Stomach (tissue), 4 donors: ENCODE results near the gene IGF1R.

ENCODE experiments used
- POLR2A ChIP-seq, 4 donors: fragments of 450-650 bp; IDR thresholded peaks; one replicate each; pipeline ENCODE4 v1.6.1; 2016; ENCODE audit warnings: antibody characterized with exemption in 4 of 4, control low read depth in 2 of 4, mild to moderate bottlenecking in 1 of 4, moderate library complexity in 1 of 4
- TF ChIP-seq, protein P1 (sequence below), 7 experiments: fragments of 450-650 bp in 4 of 7; fragments of 200-600 bp in 3 of 7; sonication (generic) in 3 of 7; IDR thresholded peaks; one replicate each; pipeline ENCODE4 v1.5.1; 2016 to 2019; ENCODE audit warnings: antibody characterized with exemption in 7 of 7, control low read depth in 2 of 7, mild to moderate bottlenecking in 1 of 7

DNA sequence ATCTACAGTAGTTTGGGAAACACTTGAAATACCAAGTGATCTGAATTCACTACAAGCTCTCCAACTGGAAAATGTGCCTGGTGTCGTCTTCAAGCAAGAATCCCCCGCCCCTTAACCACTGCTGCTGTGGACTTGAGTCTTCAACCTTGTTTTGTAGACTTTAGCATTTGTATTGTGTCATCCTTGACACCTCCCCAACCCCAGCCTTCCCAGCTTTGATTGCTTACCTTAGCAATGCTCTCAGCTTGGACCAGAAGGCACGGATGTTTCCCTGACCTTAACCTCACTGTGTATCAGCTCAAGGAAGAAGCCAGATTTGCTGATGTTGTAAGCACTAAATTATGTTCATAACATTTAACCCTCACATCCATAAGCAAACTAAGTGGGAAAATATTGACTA, 146.4 kb downstream of the IGF1R start:
- TF ChIP-seq, protein P1, sequence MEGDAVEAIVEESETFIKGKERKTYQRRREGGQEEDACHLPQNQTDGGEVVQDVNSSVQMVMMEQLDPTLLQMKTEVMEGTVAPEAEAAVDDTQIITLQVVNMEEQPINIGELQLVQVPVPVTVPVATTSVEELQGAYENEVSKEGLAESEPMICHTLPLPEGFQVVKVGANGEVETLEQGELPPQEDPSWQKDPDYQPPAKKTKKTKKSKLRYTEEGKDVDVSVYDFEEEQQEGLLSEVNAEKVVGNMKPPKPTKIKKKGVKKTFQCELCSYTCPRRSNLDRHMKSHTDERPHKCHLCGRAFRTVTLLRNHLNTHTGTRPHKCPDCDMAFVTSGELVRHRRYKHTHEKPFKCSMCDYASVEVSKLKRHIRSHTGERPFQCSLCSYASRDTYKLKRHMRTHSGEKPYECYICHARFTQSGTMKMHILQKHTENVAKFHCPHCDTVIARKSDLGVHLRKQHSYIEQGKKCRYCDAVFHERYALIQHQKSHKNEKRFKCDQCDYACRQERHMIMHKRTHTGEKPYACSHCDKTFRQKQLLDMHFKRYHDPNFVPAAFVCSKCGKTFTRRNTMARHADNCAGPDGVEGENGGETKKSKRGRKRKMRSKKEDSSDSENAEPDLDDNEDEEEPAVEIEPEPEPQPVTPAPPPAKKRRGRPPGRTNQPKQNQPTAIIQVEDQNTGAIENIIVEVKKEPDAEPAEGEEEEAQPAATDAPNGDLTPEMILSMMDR (IDR thresholded peaks at IDR 0.05): no peak
- TF ChIP-seq POLR2A (IDR thresholded peaks at IDR 0.05): no peak
